Astrocyte (in vitro differentiated cells and primary cell): ENCODE measurements around the gene CXCL8.

Experiments
- EZH2 ChIP-seq: IDR thresholded peaks from 2 replicates; pipeline ENCODE4 v1.6.1; 2012; ENCODE audit warnings: mild to moderate bottlenecking, low read length, inconsistent platforms; ENCODE audit not compliant: insufficient read depth
- TF ChIP-seq, protein P1 (sequence below): IDR thresholded peaks from 2 replicates; pipeline ENCODE4 v1.5.1; 2011; ENCODE audit warnings: low read depth, mild to moderate bottlenecking, inconsistent platforms, low read length, moderate library complexity; ENCODE audit not compliant: insufficient read depth

DNA sequence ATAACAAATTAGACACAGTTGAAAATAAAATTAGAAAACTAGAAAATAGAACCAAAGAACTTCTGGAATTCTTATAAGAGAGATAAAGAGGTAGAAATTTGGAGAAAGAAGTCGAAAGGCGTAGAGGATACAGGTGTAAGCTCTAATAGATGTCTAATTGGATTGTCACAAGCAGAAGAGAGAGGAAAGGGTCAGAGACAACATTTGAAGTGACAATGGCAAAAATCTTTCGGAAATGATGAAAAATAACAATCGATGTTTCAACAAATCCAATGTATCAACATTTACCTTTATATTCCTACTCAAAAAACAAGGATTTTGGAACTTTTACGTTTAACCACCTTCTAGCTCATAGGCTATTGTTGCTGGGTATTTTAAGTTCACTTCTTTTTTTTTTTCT lies 3.8 kb downstream of the CXCL8 start:
- TF ChIP-seq, protein P1, sequence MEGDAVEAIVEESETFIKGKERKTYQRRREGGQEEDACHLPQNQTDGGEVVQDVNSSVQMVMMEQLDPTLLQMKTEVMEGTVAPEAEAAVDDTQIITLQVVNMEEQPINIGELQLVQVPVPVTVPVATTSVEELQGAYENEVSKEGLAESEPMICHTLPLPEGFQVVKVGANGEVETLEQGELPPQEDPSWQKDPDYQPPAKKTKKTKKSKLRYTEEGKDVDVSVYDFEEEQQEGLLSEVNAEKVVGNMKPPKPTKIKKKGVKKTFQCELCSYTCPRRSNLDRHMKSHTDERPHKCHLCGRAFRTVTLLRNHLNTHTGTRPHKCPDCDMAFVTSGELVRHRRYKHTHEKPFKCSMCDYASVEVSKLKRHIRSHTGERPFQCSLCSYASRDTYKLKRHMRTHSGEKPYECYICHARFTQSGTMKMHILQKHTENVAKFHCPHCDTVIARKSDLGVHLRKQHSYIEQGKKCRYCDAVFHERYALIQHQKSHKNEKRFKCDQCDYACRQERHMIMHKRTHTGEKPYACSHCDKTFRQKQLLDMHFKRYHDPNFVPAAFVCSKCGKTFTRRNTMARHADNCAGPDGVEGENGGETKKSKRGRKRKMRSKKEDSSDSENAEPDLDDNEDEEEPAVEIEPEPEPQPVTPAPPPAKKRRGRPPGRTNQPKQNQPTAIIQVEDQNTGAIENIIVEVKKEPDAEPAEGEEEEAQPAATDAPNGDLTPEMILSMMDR = no peak
- no peak for TF ChIP-seq EZH2
